ENCODE measurements around the gene CPTP. TPM values are rescaled to one million over a fixed set of nuclear protein-coding genes. Genes with fewer than 3 reads are reported as not detected.

CPTP gene
- total and polyA plus RNA-seq, 10 of the 15 experiments (the other 5 are each of a cell fraction or from before 2014, with no cell fraction given): 0.06 to 24.3 (median 10.0) TPM

GRCh38 chr1:1337793-1338147 is 13.2 kb downstream of the CPTP start:
- no peak overlapping the region for H3K4me3 ChIP-seq
- ChIA-PET SMC1A (ENCODE audit: uncharacterized antibody, unreplicated experiment) (no interaction called here), CTCF (no interaction called here), POLR2A (no interaction called here), RAD21 (ENCODE audit: unreplicated experiment) (interaction anchor here (0.5 to 0.6 kb wide), 2 partner anchors 9 to 341 kb away, joined by 3 read pairs; no protein-coding TSS in a partner anchor)
- no peak overlapping the region for H3K27ac ChIP-seq (ENCODE audit: control insufficient read depth, insufficient read depth)
- H3K9me3 ChIP-seq (replicated peaks; ENCODE audit: control insufficient read depth, insufficient read depth, low read length): no peaks in the 10 kb centered on the region
- TF ChIP-seq MAX (IDR thresholded peaks at IDR 0.05; ENCODE audit: low read depth, low read length) (no peak), PKNOX1 (IDR thresholded peaks at IDR 0.05) (no peak)
- no peaks in the 10 kb centered on the region for H3K4me1 ChIP-seq (ENCODE audit: control insufficient read depth, insufficient read depth, low read length)
- H2AFZ ChIP-seq (ENCODE audit: control insufficient read depth, low read depth, low read length): no peak overlapping the region
- H3K9ac ChIP-seq (ENCODE audit: control insufficient read depth, insufficient read depth, low read length): no peak overlapping the region
- no TSS peak for BruUV-seq (replicated peaks)
- DNase-seq (ENCODE audit: low read depth, low spot score): no peak
- peak; percentile 93 for ATAC-seq
- no peaks in the 10 kb centered on the region for H3K27me3 ChIP-seq (replicated peaks in 1 of 2; ENCODE audit: control insufficient read depth in 2 of 2, insufficient read depth in 2 of 2, low read length in 1 of 2)
- H3K4me2 ChIP-seq (ENCODE audit: control insufficient read depth, insufficient read depth): no peak overlapping the region
- peaks cover 0 to 5% of the 10 kb centered on the region in 2 experiments for H3K36me3 ChIP-seq (ENCODE audit: control insufficient read depth in 2 of 2, insufficient read depth in 2 of 2, low read length in 1 of 2)
- in situ Hi-C loops (cut with MboI): no loop called here
- no peaks in the 10 kb centered on the region for H3K79me2 ChIP-seq (ENCODE audit: control insufficient read depth, insufficient read depth, low read length)
- H4K20me1 ChIP-seq (ENCODE audit: control insufficient read depth, insufficient read depth): no peaks in the 10 kb centered on the region
- no peak for FAIRE-seq
- intact Hi-C loops (cut with micrococcal nuclease; ENCODE audit: unreplicated experiment): no loop called here
- WGBS (ENCODE audit: insufficient coverage, insufficient replicate concordance, low lambda C conversion rate, missing lambda C conversion rate): 75% methylated on average over 17 of the region's 18 CpGs

- Histone ChIP-seq H3K79me2 (ENCODE audit: control insufficient read depth, insufficient read depth, low read length) (no peaks in the 10 kb centered on the region), H3K27me3 (replicated peaks in 1 of 2; ENCODE audit: control insufficient read depth in 2 of 2, insufficient read depth in 2 of 2, low read length in 1 of 2) (no peaks in the 10 kb centered on the region), H3K27ac (ENCODE audit: control insufficient read depth, insufficient read depth) (no peak overlapping the region), H3K4me1 (ENCODE audit: control insufficient read depth, insufficient read depth, low read length) (no peaks in the 10 kb centered on the region), H3K9ac (ENCODE audit: control insufficient read depth, insufficient read depth, low read length) (no peak overlapping the region), H3K36me3 (ENCODE audit: control insufficient read depth in 2 of 2, insufficient read depth in 2 of 2, low read length in 1 of 2) (peaks cover 0 to 5% of the 10 kb centered on the region in 2 experiments), H3K4me3 (no peak overlapping the region), H3K4me2 (ENCODE audit: control insufficient read depth, insufficient read depth) (no peak overlapping the region), H4K20me1 (ENCODE audit: control insufficient read depth, insufficient read depth) (no peaks in the 10 kb centered on the region), H3K9me3 (replicated peaks; ENCODE audit: control insufficient read depth, insufficient read depth, low read length) (no peaks in the 10 kb centered on the region), H2AFZ (ENCODE audit: control insufficient read depth, low read depth, low read length) (no peak overlapping the region)
- ChIA-PET SMC1A (ENCODE audit: uncharacterized antibody, unreplicated experiment) (no interaction called here), RAD21 (ENCODE audit: unreplicated experiment) (interaction anchor here (0.5 kb wide), 1 partner anchor 340 kb away, joined by 3 read pairs; no protein-coding TSS in a partner anchor), POLR2A (no interaction called here), CTCF (no interaction called here)
- intact Hi-C loops (cut with micrococcal nuclease; ENCODE audit: unreplicated experiment) (no loop called here), in situ Hi-C loops (cut with MboI) (no loop called here)
- BruUV-seq (replicated peaks): no TSS peak
- no peak for ATAC-seq
- no peak for FAIRE-seq
- WGBS (ENCODE audit: insufficient coverage, insufficient replicate concordance, low lambda C conversion rate, missing lambda C conversion rate): 95% methylated on average over 17 of the region's 36 CpGs
- TF ChIP-seq FOXK2 (IDR thresholded peaks at IDR 0.05): no peak
- no peak for TF ChIP-seq POLR2A (IDR thresholded peaks at IDR 0.05; ENCODE audit: low read depth, low read length)
- peak; percentile 34 for TF ChIP-seq BCL3 (IDR thresholded peaks at IDR 0.05; ENCODE audit: borderline replicate concordance, insufficient read depth, low read depth, low read length, poor library complexity, severe bottlenecking)
- TF ChIP-seq TCF3 (IDR thresholded peaks at IDR 0.05; ENCODE audit: borderline replicate concordance, insufficient read depth, low read depth, low read length): 0 out of 2 replicates have a peak, but pooled peaks have one; percentile 23
- no peak for TF ChIP-seq NFYA (IDR thresholded peaks at IDR 0.05; ENCODE audit: borderline replicate concordance, low read depth, low read length)
- DNase-seq (ENCODE audit: low read depth, low spot score): no peak
Observed at GRCh38 chr1:1338278-1338677, 13.7 kb downstream of the CPTP start.

All from GM12878 (cell line).